IMR-90 (cell line): ENCODE measurements around the gene MYO10. TPM values are rescaled to one million over a fixed set of nuclear protein-coding genes. Genes with fewer than 3 reads are reported as not detected.

Source experiments
- ATAC-seq: fragments of 200-7000 bp; cut with Tn5 transposase; 2 replicates; pipeline ENCODE4 v1.9.1; 2020; ENCODE audit warnings: low read depth, mild to moderate bottlenecking, moderate library complexity
- BruUV-seq: library from RNA; stranded (reverse); fragments of 400-500 nt; replicated peaks from 2 replicates; lab custom pipeline; 2021; lab: Mats Ljungman, UMichigan
- CTCF ChIA-PET: fragments of 300-600 bp; formaldehyde crosslinking; extraction: SDS; loops from one replicate; lab custom pipeline; 2021; ENCODE audit warnings: antibody characterized with exemption; lab: Yijun Ruan, JAX
- POLR2A ChIA-PET: fragments of 300-600 bp; sonication (Branson Sonifier 250); formaldehyde crosslinking; loops from one replicate; lab custom pipeline; 2022; ENCODE audit warnings: antibody characterized with exemption; ENCODE audit not compliant: unreplicated experiment; lab: Charles Lee
- DNase-seq: peaks from one replicate; pipeline ENCODE4 v3.0.0; 2013
- H2AFZ ChIP-seq: replicated peaks from 2 replicates; pipeline ENCODE3; 2013; ENCODE audit warnings: low read length, mild to moderate bottlenecking; ENCODE audit not compliant: poor library complexity
- H2AK5ac ChIP-seq: 2 replicates; pipeline ENCODE4 v1.6.1; 2013; ENCODE audit warnings: low read depth, low read length, inconsistent platforms
- H2AK9ac ChIP-seq: replicated peaks from 2 replicates; pipeline ENCODE3; 2013; ENCODE audit warnings: mild to moderate bottlenecking, low read depth, low read length, moderate library complexity; ENCODE audit not compliant: poor library complexity
- H2BK120ac ChIP-seq: 2 replicates; pipeline ENCODE4 v1.6.1; 2013; ENCODE audit warnings: low read depth, low read length, inconsistent platforms
- H2BK15ac ChIP-seq: 3 replicates; pipeline ENCODE4 v1.6.1; 2013; ENCODE audit warnings: low read depth, low read length, inconsistent platforms
- H2BK20ac ChIP-seq: 2 replicates; pipeline ENCODE4 v1.6.1; 2013; ENCODE audit warnings: low read depth, mild to moderate bottlenecking, inconsistent platforms, low read length, moderate library complexity
- H2BK5ac ChIP-seq: 2 replicates; pipeline ENCODE4 v1.6.1; 2013; ENCODE audit warnings: mild to moderate bottlenecking, low read depth, low read length, inconsistent platforms; ENCODE audit not compliant: poor library complexity, severe bottlenecking
- H3K14ac ChIP-seq: replicated peaks from 2 replicates; pipeline ENCODE4 v1.6.1; 2013; ENCODE audit warnings: low read depth, low read length, inconsistent platforms
- H3K18ac ChIP-seq: 2 replicates; pipeline ENCODE4 v1.6.1; 2013; ENCODE audit warnings: low read depth, low read length, control low read depth
- H3K23ac ChIP-seq: 2 replicates; pipeline ENCODE4 v1.6.1; 2013; ENCODE audit warnings: low read depth, low read length, inconsistent platforms
- H3K27ac ChIP-seq: 2 replicates; pipeline ENCODE4 v1.5.1; 2013; ENCODE audit warnings: mild to moderate bottlenecking, control low read depth, low read length; ENCODE audit not compliant: insufficient read depth
- H3K27me3 ChIP-seq: 2 replicates; pipeline ENCODE4 v1.6.1; 2013; ENCODE audit warnings: low read length; ENCODE audit not compliant: control insufficient read depth, insufficient read depth
- H3K36me3 ChIP-seq: 2 replicates; pipeline ENCODE4 v1.6.1; 2013; ENCODE audit warnings: low read length, mixed read lengths; ENCODE audit not compliant: control insufficient read depth, insufficient read depth
- H3K4ac ChIP-seq: 2 replicates; pipeline ENCODE4 v1.6.1; 2013; ENCODE audit warnings: low read depth, low read length, inconsistent platforms
- H3K4me1 ChIP-seq: 2 replicates; pipeline ENCODE4 v1.6.1; 2013; ENCODE audit warnings: low read length, mixed read lengths; ENCODE audit not compliant: control insufficient read depth, insufficient read depth
- H3K4me2 ChIP-seq: 2 replicates; pipeline ENCODE4 v1.6.1; 2013; ENCODE audit warnings: low read depth, mild to moderate bottlenecking, control low read depth, low read length, moderate library complexity
- H3K4me3 ChIP-seq: 2 replicates; pipeline ENCODE4 v1.5.1; 2013; ENCODE audit warnings: low read depth, mild to moderate bottlenecking, control low read depth, low read length, moderate library complexity; ENCODE audit not compliant: insufficient read depth
- H3K56ac ChIP-seq: 2 replicates; pipeline ENCODE4 v1.6.1; 2013; ENCODE audit warnings: low read length, inconsistent platforms; ENCODE audit not compliant: insufficient read depth; ENCODE audit errors: extremely low read depth
- H3K79me1 ChIP-seq, 2 experiments: 2 replicates each; pipeline ENCODE4 v1.6.1; 2013; ENCODE audit warnings: low read length in 2 of 2, inconsistent platforms in 1 of 2, low read depth in 1 of 2
- H3K9ac ChIP-seq: 2 replicates; pipeline ENCODE4 v1.6.1; 2013; ENCODE audit warnings: low read depth, low read length, control low read depth
- H3K9me1 ChIP-seq: 2 replicates; pipeline ENCODE4 v1.6.1; 2013; ENCODE audit warnings: low read length, inconsistent platforms; ENCODE audit not compliant: insufficient read depth
- H3K9me3 ChIP-seq: 2 replicates; pipeline ENCODE4 v1.6.1; 2013; ENCODE audit warnings: low read length; ENCODE audit not compliant: control insufficient read depth, insufficient read depth
- H4K20me1 ChIP-seq: 2 replicates; pipeline ENCODE4 v1.6.1; 2013; ENCODE audit warnings: low read length, inconsistent platforms; ENCODE audit not compliant: insufficient read depth
- H4K5ac ChIP-seq: 2 replicates; pipeline ENCODE4 v1.6.1; 2013; ENCODE audit warnings: mild to moderate bottlenecking, low read depth, low read length, control low read depth
- H4K8ac ChIP-seq, 2 experiments: 2 replicates each; pipeline ENCODE4 v1.6.1; 2013; ENCODE audit warnings: low read depth in 2 of 2, low read length in 2 of 2, control low read depth in 1 of 2, inconsistent platforms in 1 of 2
- H4K91ac ChIP-seq: 2 replicates; pipeline ENCODE4 v1.6.1; 2013; ENCODE audit warnings: low read depth, low read length, inconsistent platforms; ENCODE audit not compliant: insufficient read depth
- BHLHE40 ChIP-seq: fragments of 150-350 bp; IDR thresholded peaks from 2 replicates; pipeline ENCODE4 v1.6.1; 2016; ENCODE audit warnings: mild to moderate bottlenecking, low read depth, low read length
- CEBPB ChIP-seq: IDR thresholded peaks from 2 replicates; pipeline ENCODE4 v1.6.1; 2012; ENCODE audit warnings: low read depth, low read length, improper control_type of control experiment
- CHD1 ChIP-seq: IDR thresholded peaks from 2 replicates; pipeline ENCODE4 v1.6.1; 2012; ENCODE audit warnings: low read depth, low read length, improper control_type of control experiment
- CTCF ChIP-seq: conservative IDR thresholded peaks from 2 replicates; pipeline ENCODE4 v1.5.1; 2012; ENCODE audit warnings: mild to moderate bottlenecking, low read depth, low read length, improper control_type of control experiment
- ELK1 ChIP-seq: fragments of 150-350 bp; IDR thresholded peaks from 2 replicates; pipeline ENCODE4 v1.6.1; 2016; ENCODE audit warnings: low read depth, mild to moderate bottlenecking, low read length, moderate library complexity, borderline replicate concordance
- FOS ChIP-seq: fragments of 150-350 bp; IDR thresholded peaks from 2 replicates; pipeline ENCODE4 v1.6.1; 2016; ENCODE audit warnings: low read depth, low read length
- MAFK ChIP-seq: IDR thresholded peaks from 2 replicates; pipeline ENCODE4 v1.6.1; 2012; ENCODE audit warnings: low read depth, low read length, improper control_type of control experiment
- MXI1 ChIP-seq: IDR thresholded peaks from 2 replicates; pipeline ENCODE4 v1.6.1; 2012; ENCODE audit warnings: low read depth, mild to moderate bottlenecking, low read length, moderate library complexity, borderline replicate concordance
- NFE2L2 ChIP-seq: fragments of 150-350 bp; IDR thresholded peaks from 2 replicates; pipeline ENCODE4 v1.6.1; 2016; ENCODE audit warnings: low read depth, mild to moderate bottlenecking, low read length
- POLR2A ChIP-seq: IDR thresholded peaks from 2 replicates; pipeline ENCODE4 v1.6.1; 2012; ENCODE audit warnings: mild to moderate bottlenecking, low read depth, low read length
- RAD21 ChIP-seq: IDR thresholded peaks from 2 replicates; pipeline ENCODE4 v1.6.1; 2012; ENCODE audit warnings: low read length, improper control_type of control experiment
- RCOR1 ChIP-seq: IDR thresholded peaks from 2 replicates; pipeline ENCODE4 v1.6.1; 2012; ENCODE audit warnings: mild to moderate bottlenecking, low read length, improper control_type of control experiment; ENCODE audit not compliant: insufficient replicate concordance
- RFX5 ChIP-seq: IDR thresholded peaks from 2 replicates; pipeline ENCODE4 v1.8.0; 2012; ENCODE audit warnings: low read depth, mild to moderate bottlenecking, low read length, moderate library complexity
- SMC3 ChIP-seq: fragments of 150-350 bp; IDR thresholded peaks from 2 replicates; pipeline ENCODE4 v1.6.1; 2016; ENCODE audit warnings: low read depth, mild to moderate bottlenecking, antibody characterized with exemption, low read length, moderate library complexity
- USF2 ChIP-seq: fragments of 150-350 bp; IDR thresholded peaks from 2 replicates; pipeline ENCODE4 v1.6.1; 2017; ENCODE audit warnings: mild to moderate bottlenecking, antibody characterized with exemption, low read length, low read depth
- WGBS, 2 experiments: methylation state at CpG; one replicate each; pipeline versions ENCODE4 v1.1.5 to v1.1.7; 2013; ENCODE audit warnings: missing lambda C conversion rate in 2 of 2; ENCODE audit not compliant: insufficient read length in 1 of 2; ENCODE audit errors: extremely low coverage in 2 of 2; 5-methylcytosine and 5-hydroxymethylcytosine counted together
- dilution Hi-C: fragments of 300-500 bp; cut with HindIII; formaldehyde crosslinking; loops from one replicate; pipeline ENCODE4 v1.14.3; 2018; ENCODE audit warnings: low sequenced_read_pairs; ENCODE audit not compliant: unreplicated experiment
- in situ Hi-C: fragments of 300-500 bp; cut with MboI; formaldehyde crosslinking; loops from 3 replicates; pipeline ENCODE4 v1.14.3; 2019; ENCODE audit warnings: low sequenced_read_pairs, inconsistent platforms, mixed read lengths
- intact Hi-C: fragments of 100-400 bp; cut with micrococcal nuclease; formaldehyde crosslinking; loops from 2 replicates; pipeline ENCODE4 v1.10.0; 2022
- polyA plus RNA-seq, 3 experiments: library from polyadenylated mRNA; depleted of rRNA; stranded (reverse); fragments of >200 nt; gene quantifications; 2 replicates each; pipeline ENCODE4 v1.2.3, GENCODE V29; 2012; ENCODE audit warnings: low replicate concordance in 1 of 3
- total RNA-seq: library from RNA; depleted of rRNA; stranded (reverse); fragments of >200 nt; gene quantifications from 2 replicates; pipeline ENCODE4 v1.2.3, GENCODE V29; 2012

MYO10 gene
- total and polyA plus RNA-seq, 2 of the 4 experiments (the other 2 are of a cell fraction): 39.9 to 115 TPM

GRCh38 chr5:16970826-16971225 is 34.7 kb upstream of the MYO10 start:
- no peaks in the 10 kb centered on the region for H4K20me1 ChIP-seq
- H3K36me3 ChIP-seq: no peaks in the 10 kb centered on the region
- no peak overlapping the region for H4K8ac ChIP-seq
- DNase-seq (peak; percentile 60), ATAC-seq (peak; percentile 60; the same call in 1 of the 2 replicates)
- H3K4me3 ChIP-seq: no peak overlapping the region
- no peak overlapping the region; the same call in 1 of the 2 replicates for H3K14ac ChIP-seq
- H4K91ac ChIP-seq: no peak overlapping the region
- H3K9ac ChIP-seq: no peak overlapping the region
- H3K27ac ChIP-seq: no peak overlapping the region
- ChIA-PET CTCF (no interaction called here), POLR2A (no interaction called here)
- no peak overlapping the region; the same call in 1 of the 2 replicates for H2AK5ac ChIP-seq
- no peak overlapping the region for H3K56ac ChIP-seq
- no peak overlapping the region for H3K4me2 ChIP-seq
- no peak overlapping the region for H2BK20ac ChIP-seq
- dilution Hi-C loops (no loop called here), in situ Hi-C loops (no loop called here), intact Hi-C loops (no loop called here)
- H2BK5ac ChIP-seq: no peak overlapping the region
- H3K18ac ChIP-seq: no peak overlapping the region
- H2BK120ac ChIP-seq: peak overlapping the region; percentile 40; the same call in 1 of the 2 replicates
- no peak overlapping the region for H4K5ac ChIP-seq
- no peaks in the 10 kb centered on the region for H3K79me1 ChIP-seq
- H3K23ac ChIP-seq: no peak overlapping the region
- no peak overlapping the region for H2AK9ac ChIP-seq
- H3K4me1 ChIP-seq: no peaks in the 10 kb centered on the region
- no TSS peak for BruUV-seq
- H3K9me3 ChIP-seq: no peaks in the 10 kb centered on the region
- no peaks in the 10 kb centered on the region for H3K27me3 ChIP-seq
- H3K9me1 ChIP-seq: 0 out of 2 replicates have a peak, but pooled peaks cover 3% of the 10 kb centered on the region
- no peak overlapping the region; the same call in 1 of the 2 replicates for H3K4ac ChIP-seq
- no CpG with 5 or more reads among the region's 3 CpGs for WGBS, 2 experiments
- TF ChIP-seq RAD21: no peak
- no peak for TF ChIP-seq USF2
- TF ChIP-seq RFX5: no peak
- no peak for TF ChIP-seq RCOR1
- no peak for TF ChIP-seq POLR2A
- no peak for TF ChIP-seq CEBPB
- no peak for TF ChIP-seq MAFK
- no peak for TF ChIP-seq CTCF
- TF ChIP-seq BHLHE40: no peak
- TF ChIP-seq SMC3: no peak
- no peak for TF ChIP-seq MXI1
- TF ChIP-seq CHD1: no peak
- no peak for TF ChIP-seq FOS
- no peak for TF ChIP-seq ELK1
- TF ChIP-seq NFE2L2: no peak
- H2BK15ac ChIP-seq: peak overlapping the region; percentile 93; the same call in 1 of the 3 replicates
- H2AFZ ChIP-seq: peak overlapping the region; percentile 18
